HL-60 (cell line): ENCODE measurements around the gene MIOX.

Experiments
- DNase-seq, 2 experiments: peaks; one replicate each; pipeline ENCODE4 v3.0.0-alpha.2; 2010 to 2020; ENCODE audit warnings: low read depth in 1 of 2, low spot score in 1 of 2
- H3K27ac ChIP-seq: fragments of 250-450 bp; sonication (Bioruptor Pico); replicated peaks from 2 replicates; pipeline ENCODE4 v1.5.1; 2020; ENCODE audit warnings: mild to moderate bottlenecking, moderate library complexity
- H3K27me3 ChIP-seq: fragments of 250-450 bp; sonication (Bioruptor Pico); 2 replicates; pipeline ENCODE4 v1.5.1; 2021; ENCODE audit warnings: mild to moderate bottlenecking, moderate library complexity; ENCODE audit not compliant: insufficient read depth, poor library complexity, severe bottlenecking
- H3K4me3 ChIP-seq: replicated peaks from 2 replicates; pipeline ENCODE4 v1.5.1; 2011; ENCODE audit warnings: mild to moderate bottlenecking, control low read depth, low read length; ENCODE audit not compliant: insufficient read depth
- CTCF ChIP-seq: IDR thresholded peaks from one replicate; pipeline ENCODE4 v1.5.1; 2011; ENCODE audit warnings: low read length, control low read depth, inconsistent platforms; ENCODE audit not compliant: insufficient read depth
- GABPA ChIP-seq: IDR thresholded peaks from 2 replicates; pipeline ENCODE4 v1.6.1; 2012; ENCODE audit warnings: low read depth
- POLR2AphosphoS5 ChIP-seq: IDR thresholded peaks from 2 replicates; pipeline ENCODE4 v1.6.1; 2012; ENCODE audit warnings: low read depth
- SPI1 ChIP-seq: IDR thresholded peaks from 2 replicates; pipeline ENCODE4 v1.6.1; 2012; ENCODE audit warnings: low read depth, mild to moderate bottlenecking, borderline replicate concordance
- TF ChIP-seq, protein P1 (sequence below): IDR thresholded peaks from 2 replicates; pipeline ENCODE4 v1.6.1; 2012; ENCODE audit warnings: low read depth; ENCODE audit not compliant: insufficient replicate concordance

The MIOX gene

GRCh38 chr22:50445071-50445879, 41.4 kb upstream of the MIOX start:
- Histone ChIP-seq H3K4me3 (no peak overlapping the region), H3K27ac (no peak overlapping the region; the same call in 1 of the 2 replicates), H3K27me3 (no peaks in the 10 kb centered on the region)
- no peak for TF ChIP-seq SPI1
- 0 out of 2 replicates have a peak, but pooled peaks have one; percentile 15 for TF ChIP-seq POLR2AphosphoS5
- no peak for TF ChIP-seq CTCF
- TF ChIP-seq, protein P1, sequence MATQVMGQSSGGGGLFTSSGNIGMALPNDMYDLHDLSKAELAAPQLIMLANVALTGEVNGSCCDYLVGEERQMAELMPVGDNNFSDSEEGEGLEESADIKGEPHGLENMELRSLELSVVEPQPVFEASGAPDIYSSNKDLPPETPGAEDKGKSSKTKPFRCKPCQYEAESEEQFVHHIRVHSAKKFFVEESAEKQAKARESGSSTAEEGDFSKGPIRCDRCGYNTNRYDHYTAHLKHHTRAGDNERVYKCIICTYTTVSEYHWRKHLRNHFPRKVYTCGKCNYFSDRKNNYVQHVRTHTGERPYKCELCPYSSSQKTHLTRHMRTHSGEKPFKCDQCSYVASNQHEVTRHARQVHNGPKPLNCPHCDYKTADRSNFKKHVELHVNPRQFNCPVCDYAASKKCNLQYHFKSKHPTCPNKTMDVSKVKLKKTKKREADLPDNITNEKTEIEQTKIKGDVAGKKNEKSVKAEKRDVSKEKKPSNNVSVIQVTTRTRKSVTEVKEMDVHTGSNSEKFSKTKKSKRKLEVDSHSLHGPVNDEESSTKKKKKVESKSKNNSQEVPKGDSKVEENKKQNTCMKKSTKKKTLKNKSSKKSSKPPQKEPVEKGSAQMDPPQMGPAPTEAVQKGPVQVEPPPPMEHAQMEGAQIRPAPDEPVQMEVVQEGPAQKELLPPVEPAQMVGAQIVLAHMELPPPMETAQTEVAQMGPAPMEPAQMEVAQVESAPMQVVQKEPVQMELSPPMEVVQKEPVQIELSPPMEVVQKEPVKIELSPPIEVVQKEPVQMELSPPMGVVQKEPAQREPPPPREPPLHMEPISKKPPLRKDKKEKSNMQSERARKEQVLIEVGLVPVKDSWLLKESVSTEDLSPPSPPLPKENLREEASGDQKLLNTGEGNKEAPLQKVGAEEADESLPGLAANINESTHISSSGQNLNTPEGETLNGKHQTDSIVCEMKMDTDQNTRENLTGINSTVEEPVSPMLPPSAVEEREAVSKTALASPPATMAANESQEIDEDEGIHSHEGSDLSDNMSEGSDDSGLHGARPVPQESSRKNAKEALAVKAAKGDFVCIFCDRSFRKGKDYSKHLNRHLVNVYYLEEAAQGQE: no peak
- no peak for TF ChIP-seq GABPA
- peak in 1 of 2 experiments; percentile 15 for DNase-seq

GRCh38 chr22:50445880-50446707, 40.6 kb upstream of the MIOX start:
- Histone ChIP-seq H3K27ac (no peak overlapping the region), H3K27me3 (no peaks in the 10 kb centered on the region), H3K4me3 (no peak overlapping the region)
- TF ChIP-seq, protein P1: no peak
- TF ChIP-seq SPI1: no peak
- no peak for TF ChIP-seq GABPA
- no peak for TF ChIP-seq POLR2AphosphoS5
- TF ChIP-seq CTCF: no peak
- no peak for DNase-seq

- no peak for DNase-seq
- Histone ChIP-seq H3K4me3 (no peak overlapping the region), H3K27ac (no peak overlapping the region), H3K27me3 (no peaks in the 10 kb centered on the region)
- no peak for TF ChIP-seq SPI1
- TF ChIP-seq, protein P1: no peak
- no peak for TF ChIP-seq GABPA
- TF ChIP-seq CTCF: no peak
- TF ChIP-seq POLR2AphosphoS5: no peak
These were observed 39.7 kb upstream of the MIOX start for GRCh38 chr22:50446708-50447575.
